Measurements from ENCODE around the gene SASH3.

SASH3 gene

GRCh38 chrX:129802863-129803262 lies 23.1 kb downstream of the SASH3 start:
- in situ Hi-C loops (cut with MboI; ENCODE audit: low sequenced_read_pairs) = no loop called here

- in situ Hi-C loops (cut with MboI; ENCODE audit: low sequenced_read_pairs) = no loop called here
These were observed 25.1 kb downstream of the SASH3 start for GRCh38 chrX:129804806-129805205.

GRCh38 chrX:129808158-129808828 lies 28.5 kb downstream of the SASH3 start:
- in situ Hi-C loops (cut with MboI; ENCODE audit: low sequenced_read_pairs) = no loop called here

- in situ Hi-C loops (cut with MboI; ENCODE audit: low sequenced_read_pairs) = no loop called here
These were observed 29.4 kb downstream of the SASH3 start for GRCh38 chrX:129808829-129809796.

GRCh38 chrX:129813662-129814368 lies 34.1 kb downstream of the SASH3 start:
- in situ Hi-C loops (cut with MboI; ENCODE audit: low sequenced_read_pairs) = no loop called here

- in situ Hi-C loops (cut with MboI; ENCODE audit: low sequenced_read_pairs) = no loop called here
These were observed 38.4 kb downstream of the SASH3 start for GRCh38 chrX:129818123-129818522.

GRCh38 chrX:129823115-129823514 lies 43.4 kb downstream of the SASH3 start:
- in situ Hi-C loops (cut with MboI; ENCODE audit: low sequenced_read_pairs) = no loop called here

GRCh38 chrX:129823522-129823921 lies 43.8 kb downstream of the SASH3 start:
- in situ Hi-C loops (cut with MboI; ENCODE audit: low sequenced_read_pairs) = no loop called here

- in situ Hi-C loops (cut with MboI; ENCODE audit: low sequenced_read_pairs) = no loop called here
These were observed 44.9 kb downstream of the SASH3 start for GRCh38 chrX:129824620-129825019.

GRCh38 chrX:129825746-129826505 lies 46.2 kb downstream of the SASH3 start:
- in situ Hi-C loops (cut with MboI; ENCODE audit: low sequenced_read_pairs) = no loop called here

GRCh38 chrX:129830494-129830893 lies 50.7 kb downstream of the SASH3 start:
- in situ Hi-C loops (cut with MboI; ENCODE audit: low sequenced_read_pairs) = no loop called here

GRCh38 chrX:129831091-129831885 lies 51.5 kb downstream of the SASH3 start:
- in situ Hi-C loops (cut with MboI; ENCODE audit: low sequenced_read_pairs) = no loop called here

GRCh38 chrX:129833153-129833990 lies 53.6 kb downstream of the SASH3 start:
- in situ Hi-C loops (cut with MboI; ENCODE audit: low sequenced_read_pairs) = no loop called here

GRCh38 chrX:129836827-129837226 lies 57.1 kb downstream of the SASH3 start:
- in situ Hi-C loops (cut with MboI; ENCODE audit: low sequenced_read_pairs) = no loop called here

GRCh38 chrX:129840344-129840743 lies 60.6 kb downstream of the SASH3 start:
- in situ Hi-C loops (cut with MboI; ENCODE audit: low sequenced_read_pairs) = no loop called here

GRCh38 chrX:129842510-129843208 lies 62.9 kb downstream of the SASH3 start:
- in situ Hi-C loops (cut with MboI; ENCODE audit: low sequenced_read_pairs) = no loop called here

GRCh38 chrX:129843209-129843458 lies 63.4 kb downstream of the SASH3 start:
- in situ Hi-C loops (cut with MboI; ENCODE audit: low sequenced_read_pairs) = no loop called here

- in situ Hi-C loops (cut with MboI; ENCODE audit: low sequenced_read_pairs) = no loop called here
These were observed 63.9 kb downstream of the SASH3 start, which contains the start of gene ZDHHC9 for GRCh38 chrX:129843459-129844306. TSS of gene ZDHHC9 (minus strand) at chrX:129843886. CDS start at chrX:129841945, 1,941 bp downstream.
